HepG2 (cell line): ENCODE measurements around the gene SLC48A1. TPM values are rescaled to one million over a fixed set of nuclear protein-coding genes. Genes with fewer than 3 reads are reported as not detected.

Experiments
- ARID4A ChIP-seq: sonication (generic); formaldehyde crosslinking; IDR thresholded peaks from 2 replicates; pipeline ENCODE4 v1.5.0; 2020; ENCODE audit warnings: mild to moderate bottlenecking, missing genetic modification reagents, borderline replicate concordance
- GATA4 ChIP-seq: sonication (generic); IDR thresholded peaks from 2 replicates; pipeline ENCODE4 v1.6.1; 2016; ENCODE audit warnings: antibody characterized with exemption, low read depth, borderline replicate concordance
- HNRNPLL ChIP-seq: fragments of 200-400 bp; formaldehyde crosslinking; IDR thresholded peaks from 2 replicates; pipeline ENCODE4 v1.6.1; 2017; ENCODE audit warnings: mild to moderate bottlenecking, low read depth, low read length; ENCODE audit not compliant: poor library complexity, severe bottlenecking
- KLF12 ChIP-seq: sonication (generic); formaldehyde crosslinking; IDR thresholded peaks from 2 replicates; pipeline ENCODE4 v1.4.0; 2020; ENCODE audit warnings: missing genetic modification reagents, borderline replicate concordance
- MBNL3 ChIP-seq: fragments of 250-450 bp; sonication (Bioruptor Pico); conservative IDR thresholded peaks from 2 replicates; pipeline ENCODE4 v1.8.0; 2022; ENCODE audit warnings: mild to moderate bottlenecking, inconsistent platforms
- RBAK ChIP-seq: sonication (generic); formaldehyde crosslinking; IDR thresholded peaks from 2 replicates; pipeline ENCODE4 v1.5.1; 2020; ENCODE audit warnings: mild to moderate bottlenecking, missing genetic modification reagents
- RBFOX2 ChIP-seq: fragments of 200-400 bp; formaldehyde crosslinking; IDR thresholded peaks from 2 replicates; pipeline ENCODE4 v1.6.1; 2017; ENCODE audit warnings: low read depth, mild to moderate bottlenecking, low read length
- SPEN ChIP-seq: sonication (generic); formaldehyde crosslinking; IDR thresholded peaks from 2 replicates; pipeline ENCODE4 v1.5.1; 2020; ENCODE audit warnings: low read depth, mild to moderate bottlenecking, missing genetic modification reagents
- TSC22D2 ChIP-seq: sonication (generic); formaldehyde crosslinking; IDR thresholded peaks from 2 replicates; pipeline ENCODE4 v1.5.1; 2020; ENCODE audit warnings: missing genetic modification reagents, mild to moderate bottlenecking, borderline replicate concordance
- ZBTB21 ChIP-seq: sonication (generic); formaldehyde crosslinking; IDR thresholded peaks from 2 replicates; pipeline ENCODE4 v1.4.0; 2020; ENCODE audit warnings: missing genetic modification reagents
- ZMYM2 ChIP-seq: sonication (generic); formaldehyde crosslinking; IDR thresholded peaks from 2 replicates; pipeline ENCODE4 v1.8.0; 2022; ENCODE audit warnings: mild to moderate bottlenecking, missing genetic modification reagents
- ZNF235 ChIP-seq: sonication (generic); formaldehyde crosslinking; IDR thresholded peaks from 2 replicates; pipeline ENCODE4 v1.8.1; 2023; ENCODE audit warnings: mild to moderate bottlenecking, missing genetic modification reagents, borderline replicate concordance
- ZNF263 ChIP-seq: sonication (generic); formaldehyde crosslinking; IDR thresholded peaks from 2 replicates; pipeline ENCODE4 v1.4.0; 2020; ENCODE audit warnings: missing genetic modification reagents
- ZNF44 ChIP-seq: sonication (generic); formaldehyde crosslinking; IDR thresholded peaks from 2 replicates; pipeline ENCODE4 v1.5.1; 2020; ENCODE audit warnings: mild to moderate bottlenecking, missing genetic modification reagents
- ZNF496 ChIP-seq: sonication (generic); formaldehyde crosslinking; IDR thresholded peaks from 2 replicates; pipeline ENCODE4 v1.8.1; 2023; ENCODE audit warnings: mild to moderate bottlenecking, moderate library complexity, missing genetic modification reagents; ENCODE audit not compliant: insufficient replicate concordance
- ZNF687 ChIP-seq: sonication (generic); formaldehyde crosslinking; IDR thresholded peaks from 2 replicates; pipeline ENCODE4 v1.5.1; 2020; ENCODE audit warnings: mild to moderate bottlenecking, missing genetic modification reagents, moderate library complexity
- ZNF790 ChIP-seq: sonication (generic); formaldehyde crosslinking; IDR thresholded peaks from 2 replicates; pipeline ENCODE4 v1.8.0; 2022; ENCODE audit warnings: missing genetic modification reagents, mild to moderate bottlenecking, borderline replicate concordance
- ZUFSP ChIP-seq: sonication (generic); formaldehyde crosslinking; IDR thresholded peaks from 2 replicates; pipeline ENCODE4 v1.9.0; 2021; ENCODE audit warnings: missing genetic modification reagents, mild to moderate bottlenecking, borderline replicate concordance
- polyA plus RNA-seq, 8 experiments: library from polyadenylated mRNA; depleted of rRNA in 3 of 8; stranded (reverse) in 7 of 8; unstranded in 1 of 8; fragments of >200 nt; fragmentation: Illumina TruSeq in 4 of 8; extraction: Trizol in 4 of 8; gene quantifications; 2 replicates each; pipeline versions ENCODE4 v1.2.1 to v1.2.3, GENCODE V29; 2011 to 2016; ENCODE audit warnings: low read depth in 4 of 8, missing spikeins in 1 of 8, mixed read lengths in 1 of 8; ENCODE audit not compliant: insufficient read depth in 1 of 8
- total RNA-seq, 5 experiments: library from RNA; depleted of rRNA; stranded (reverse); fragments of >200 nt; fragmentation: Illumina TruSeq; extraction: Trizol; gene quantifications; 2 replicates each; pipeline ENCODE4 v1.2.3, GENCODE V29; 2016; ENCODE audit warnings: low read depth in 1 of 5

The SLC48A1 gene
- total and polyA plus RNA-seq, 2 of the 13 experiments (the other 11 are each of a cell fraction or from before 2014, with no cell fraction given): 2.2 to 3.7 TPM

DNA sequence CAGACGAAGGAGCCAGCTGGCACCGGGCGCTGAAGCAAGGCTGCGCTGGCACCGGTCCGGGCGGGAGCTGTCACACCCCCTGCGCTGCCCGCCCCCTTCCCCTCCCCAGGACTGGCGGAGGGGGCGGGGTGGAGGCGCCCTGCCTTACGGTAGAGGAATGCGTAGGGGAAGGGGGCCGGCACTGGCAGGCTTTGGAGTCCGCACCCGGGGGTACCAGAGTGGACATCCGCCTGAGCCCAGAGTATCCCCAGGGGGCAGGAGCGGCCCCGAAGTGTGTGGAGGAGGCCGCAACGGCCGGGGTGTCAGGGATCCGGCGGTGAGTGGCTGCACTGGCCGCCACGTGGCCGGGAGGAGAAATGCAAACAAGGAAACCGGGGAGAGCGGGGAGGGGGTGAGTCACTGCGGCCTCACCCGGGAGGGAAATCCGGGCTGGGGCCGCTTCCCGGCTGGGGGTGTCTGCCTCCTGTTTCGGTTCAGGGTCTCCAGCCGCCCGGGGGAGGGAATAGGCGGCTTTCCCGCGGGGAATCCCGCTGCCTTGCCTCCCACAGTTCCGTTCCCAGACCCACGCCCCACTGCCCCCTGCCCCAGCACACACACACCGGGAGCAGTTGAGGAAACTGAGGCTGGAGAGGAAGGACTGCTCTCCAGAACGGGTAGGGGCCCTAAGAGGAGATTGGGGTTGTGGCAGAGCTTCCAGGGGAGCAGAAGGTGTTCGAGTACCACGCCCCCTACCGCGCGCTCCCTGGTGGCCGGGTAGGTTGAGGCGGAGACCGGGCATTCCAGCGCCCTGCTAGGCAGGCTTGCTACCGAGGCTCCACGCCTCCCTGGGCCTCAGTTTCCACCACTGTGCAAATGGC is 14.0 kb upstream of the SLC48A1 start, which contains the start of gene RAPGEF3 (continued):
- TF ChIP-seq RBFOX2: no peak
- peak; percentile 82 for TF ChIP-seq ZNF687 (CRISPR knock-in tag)
- no peak for TF ChIP-seq TSC22D2 (CRISPR knock-in tag)
- TF ChIP-seq ZNF44: no peak
- TF ChIP-seq MBNL3: no peak
- peak; percentile 57 for TF ChIP-seq HNRNPLL
- TF ChIP-seq ZNF235 (CRISPR knock-in tag): no peak
- TF ChIP-seq RBAK (CRISPR knock-in tag): no peak
- no peak for TF ChIP-seq ZNF790 (CRISPR knock-in tag)
- no peak for TF ChIP-seq KLF12 (CRISPR knock-in tag)
- TF ChIP-seq ZNF263 (CRISPR knock-in tag): no peak
- no peak for TF ChIP-seq ZUFSP
- TF ChIP-seq GATA4: no peak
- no peak for TF ChIP-seq ZBTB21 (CRISPR knock-in tag)
- no peak for TF ChIP-seq ZNF496 (CRISPR knock-in tag)
- peak; percentile 36; the same call in 1 of the 2 replicates for TF ChIP-seq ARID4A (CRISPR knock-in tag)
- 0 out of 2 replicates have a peak, but pooled peaks have one; percentile 43 for TF ChIP-seq ZMYM2 (CRISPR knock-in tag)
- TF ChIP-seq SPEN (CRISPR knock-in tag): peak; percentile 42; the same call in 1 of the 2 replicates
